Colon (tissue), 2 donors: ENCODE results near the gene APOB.
"Not testable (repeated sequence)": the region's sequence is repeated elsewhere in the genome, so short reads cannot be mapped to it uniquely, and the experiment has no call there.

Source experiments
- FAIRE-seq: peaks from 2 replicates; lab custom pipeline; 2012; peaks lifted over from hg19 to GRCh38; lab: Jason Lieb, UNC
- donor health status: control.
- donor health status: control.

Gene APOB

DNA sequence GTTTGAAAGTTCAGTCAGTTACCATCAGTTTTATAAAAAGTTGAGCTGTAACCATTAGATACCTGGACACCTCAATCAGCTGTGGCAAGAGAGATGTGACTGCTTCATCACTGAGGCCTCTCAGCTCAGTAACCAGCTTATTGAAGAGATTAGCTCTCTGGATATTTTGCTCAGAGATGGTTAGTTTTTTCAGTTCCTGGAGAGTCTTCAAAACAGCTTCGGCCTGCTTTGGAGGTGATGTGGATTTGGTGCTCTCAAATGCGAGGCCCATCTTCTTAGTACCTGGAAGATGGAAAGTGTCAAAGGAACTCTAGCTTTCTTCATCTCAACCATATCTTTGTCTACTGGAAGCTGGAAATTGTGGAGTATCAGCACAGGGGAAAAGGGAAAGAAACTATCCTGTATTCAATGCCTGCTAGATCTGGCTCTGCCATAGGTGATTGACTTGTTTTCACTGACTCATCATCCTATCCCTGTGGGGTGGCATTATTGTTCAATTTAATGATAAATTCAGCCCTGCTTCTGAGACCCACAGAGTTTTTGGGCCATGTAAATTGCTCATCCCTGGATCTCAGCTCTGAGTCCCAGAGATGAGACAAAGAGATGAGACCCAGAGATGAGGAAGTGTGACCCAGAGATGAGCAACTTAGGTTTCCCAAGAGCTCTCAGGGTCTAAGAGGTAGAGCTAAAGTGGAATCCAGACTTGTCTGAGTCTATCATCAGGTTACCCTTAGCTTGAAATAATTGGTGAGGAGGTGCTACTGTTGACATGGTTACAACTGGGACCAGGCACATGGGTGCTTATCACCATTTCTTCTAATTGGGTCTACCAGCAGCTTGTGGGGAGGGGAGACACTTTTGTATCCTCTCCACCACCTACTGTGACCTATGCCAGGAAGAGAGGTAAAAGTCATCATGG, 10.4 kb downstream of the APOB start:
- no peak for FAIRE-seq

DNA sequence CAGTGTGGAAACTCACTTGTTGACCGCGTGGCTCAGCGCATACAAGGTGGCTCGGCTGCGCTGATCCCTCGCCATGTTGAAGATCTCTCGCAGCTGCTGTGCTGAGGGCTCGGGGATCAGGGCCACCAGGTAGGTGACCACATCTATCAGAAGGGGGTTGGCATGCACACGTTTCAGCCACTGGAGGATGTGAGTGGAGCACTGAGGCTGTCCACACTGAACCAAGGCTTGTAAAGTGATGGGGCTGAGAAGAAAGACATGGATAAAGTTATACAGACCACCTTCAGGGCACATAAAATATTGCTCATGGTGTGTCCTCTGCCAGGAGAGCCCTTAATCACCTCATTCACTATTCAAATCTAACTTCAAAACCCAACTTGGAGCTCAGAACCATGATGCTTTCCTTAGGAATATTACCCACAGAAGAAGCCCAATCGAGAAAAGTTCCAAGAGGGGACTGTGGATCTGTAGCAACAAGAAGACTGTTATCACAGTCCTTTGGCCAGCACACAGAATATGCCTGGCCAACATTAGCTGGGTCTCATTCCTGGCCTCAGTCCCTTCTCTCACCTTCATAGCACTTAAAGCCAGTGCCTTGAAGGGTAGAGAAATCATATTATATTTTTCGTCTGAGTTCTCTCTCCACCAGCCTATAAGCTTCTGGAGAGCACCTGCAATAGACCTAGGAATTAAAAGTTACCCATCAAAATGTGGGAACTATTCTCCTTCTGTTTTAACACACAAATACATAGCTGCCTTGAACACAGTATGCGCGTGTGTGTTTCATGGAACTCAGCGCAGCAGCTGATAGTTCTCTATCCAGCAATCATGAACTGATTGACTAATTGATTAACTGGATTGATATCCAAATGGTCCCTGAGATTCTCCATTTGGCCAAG, 11.3 kb downstream of the APOB start:
- FAIRE-seq: no peak

DNA sequence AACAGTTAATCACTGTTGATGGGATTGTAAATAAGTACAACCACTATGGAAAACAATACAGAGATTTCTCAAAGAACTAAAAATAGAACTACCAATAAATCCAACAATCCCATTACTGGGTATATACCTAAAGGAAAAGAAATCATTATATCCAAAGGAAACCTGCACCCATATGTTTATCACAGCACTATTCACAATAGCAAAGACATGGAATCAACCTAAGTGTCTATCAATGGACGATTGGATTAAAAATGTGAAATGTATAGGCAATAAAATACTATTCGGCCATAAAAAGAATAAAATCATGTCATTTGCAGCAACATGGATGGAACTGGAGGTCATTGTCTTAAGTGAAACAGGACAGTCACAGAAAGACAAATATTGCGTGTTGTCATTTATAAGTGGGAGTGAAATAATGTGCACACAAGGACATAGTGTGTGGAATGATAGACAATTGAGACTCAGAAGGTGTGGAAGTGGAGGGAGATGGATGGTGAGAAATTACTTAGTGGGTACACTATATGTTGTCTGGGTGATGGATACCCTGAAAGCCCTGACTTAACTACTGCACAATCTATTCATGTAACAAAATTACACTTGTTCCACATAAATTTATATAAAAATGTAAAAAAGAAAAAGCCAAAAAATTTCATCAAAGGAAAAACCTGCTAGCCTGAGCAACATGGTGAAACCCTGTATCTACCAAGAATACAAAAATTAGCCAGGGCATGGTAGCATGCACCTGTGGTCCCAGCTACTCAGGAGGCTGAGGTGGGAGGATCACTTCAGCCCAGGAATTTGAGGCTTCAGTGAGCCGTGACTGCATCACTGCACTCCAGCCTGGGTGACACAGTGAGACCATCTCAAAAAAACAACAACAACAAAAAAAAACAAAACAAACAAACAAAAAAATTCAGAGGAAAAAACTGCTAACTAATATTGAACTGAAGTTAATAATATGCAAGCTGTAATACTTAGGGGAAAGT, 12.6 kb downstream of the APOB start:
- no peak for FAIRE-seq

DNA sequence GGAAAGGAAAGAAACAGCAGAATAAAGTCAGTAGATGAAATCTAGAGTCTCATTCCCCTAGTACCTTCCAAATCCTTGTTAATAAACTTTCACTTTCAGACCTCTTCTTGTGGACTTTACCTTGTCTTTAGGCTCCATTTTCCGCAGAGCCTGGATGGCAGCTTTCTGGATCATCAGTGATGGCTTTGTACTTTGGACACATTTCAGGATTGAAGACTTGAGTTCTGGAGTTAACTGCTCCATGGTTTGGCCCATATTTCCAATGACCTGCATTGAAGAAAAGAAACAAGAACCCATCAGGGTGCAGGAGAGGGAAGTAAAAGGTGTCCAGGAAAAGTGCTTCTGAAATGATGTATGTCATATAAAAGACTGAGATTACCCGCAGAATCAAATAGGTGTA, 14.4 kb downstream of the APOB start:
- no peak for FAIRE-seq

DNA sequence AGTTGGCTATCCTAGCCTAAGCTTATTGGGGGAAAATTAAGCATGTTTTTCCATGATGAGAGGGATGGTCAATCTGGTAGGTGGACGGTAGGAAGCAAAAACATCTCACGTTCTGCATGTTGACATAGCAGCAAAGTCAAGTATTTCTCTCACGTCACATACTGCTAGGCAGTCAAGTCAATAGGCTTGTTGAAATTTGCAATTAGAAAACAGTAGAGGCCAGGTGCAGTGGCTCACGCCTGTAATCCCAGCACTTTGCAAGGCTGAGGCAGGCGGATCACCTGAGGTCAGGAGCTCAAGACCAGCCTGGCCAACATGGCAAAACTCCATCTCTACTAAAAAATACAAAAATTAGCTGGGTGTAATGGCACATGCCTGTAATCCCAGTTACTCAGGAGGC, 14.9 kb downstream of the APOB start:
- FAIRE-seq: not testable (repeated sequence)

DNA sequence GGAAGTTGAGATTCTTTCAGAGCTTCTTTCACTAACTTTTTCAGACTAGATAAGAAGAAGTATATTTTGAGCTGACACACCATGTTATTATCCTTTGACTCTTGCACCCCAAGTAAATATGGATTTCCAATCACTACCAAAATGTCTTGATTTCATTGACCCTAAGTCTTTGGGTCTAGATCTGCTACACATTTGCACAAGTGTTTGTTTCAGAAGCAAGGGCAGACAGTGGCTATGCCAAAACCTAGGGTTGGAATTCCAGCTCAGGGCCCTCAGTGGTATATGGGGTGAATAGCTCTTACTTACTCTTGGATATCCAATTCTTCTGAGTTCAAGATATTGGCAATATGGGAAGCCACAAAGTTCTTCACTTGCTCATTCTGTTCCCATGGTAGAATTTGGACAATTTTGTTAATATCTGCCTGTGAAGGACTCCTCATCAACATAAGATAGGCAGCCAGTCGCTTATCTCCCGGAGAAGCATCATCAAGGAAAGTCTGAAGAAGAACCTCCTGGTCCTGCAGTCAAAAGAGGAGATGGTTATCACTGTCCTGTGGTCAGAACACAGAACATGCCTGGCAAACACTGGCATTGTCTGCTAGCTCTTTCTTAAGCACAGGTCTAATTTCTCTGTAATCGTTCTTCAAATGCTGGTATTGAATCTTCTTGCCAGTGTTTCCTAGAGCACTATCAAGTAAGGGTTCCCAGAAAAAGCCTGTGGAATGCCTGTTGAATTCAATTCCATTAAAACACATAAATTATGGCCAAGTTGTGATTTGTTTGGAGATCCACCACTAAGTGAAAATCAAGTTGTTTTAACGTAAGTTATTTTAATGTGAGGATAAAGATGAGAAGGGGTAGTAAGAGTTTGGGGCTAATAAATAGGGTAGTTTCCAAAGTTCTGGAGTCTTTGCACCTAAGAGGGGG, 15.6 kb downstream of the APOB start:
- no peak for FAIRE-seq

DNA sequence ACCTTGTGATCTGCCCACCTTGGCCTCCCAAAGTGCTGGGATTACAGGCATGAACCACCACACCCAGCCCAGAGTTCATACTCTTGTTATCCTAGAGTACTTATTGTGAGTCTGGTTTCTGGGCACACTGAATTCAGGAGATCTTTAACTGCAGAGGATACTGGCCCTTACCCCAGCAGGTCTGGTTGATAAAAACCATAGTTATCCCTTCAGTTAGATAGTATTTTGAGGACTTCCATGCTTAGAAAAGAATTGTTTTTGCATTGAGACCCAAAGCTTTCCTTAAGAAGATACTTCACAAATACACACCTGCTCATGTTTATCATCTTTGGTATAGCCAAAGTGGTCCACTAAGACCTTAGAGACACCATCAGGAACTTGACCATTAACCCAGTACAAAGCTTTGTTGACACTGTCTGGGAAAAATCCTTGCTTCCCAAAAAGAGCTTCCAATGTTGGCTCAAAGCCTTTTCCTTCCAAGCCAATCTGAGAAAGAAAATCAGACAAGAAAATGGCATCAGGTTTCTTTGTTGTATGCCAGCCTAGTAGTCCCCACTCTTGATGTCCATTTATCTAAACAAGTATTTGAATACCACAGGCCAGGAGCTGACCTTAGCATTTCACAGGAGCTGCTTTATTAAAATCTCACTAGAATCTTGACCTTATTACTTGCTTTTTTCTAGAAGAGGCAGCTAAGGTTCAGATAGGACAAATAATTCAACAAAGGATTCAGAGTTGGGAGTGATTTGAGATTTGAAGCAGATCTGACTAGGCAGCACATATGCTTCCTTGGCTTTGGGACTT, 17.2 kb downstream of the APOB start:
- no peak for FAIRE-seq

DNA sequence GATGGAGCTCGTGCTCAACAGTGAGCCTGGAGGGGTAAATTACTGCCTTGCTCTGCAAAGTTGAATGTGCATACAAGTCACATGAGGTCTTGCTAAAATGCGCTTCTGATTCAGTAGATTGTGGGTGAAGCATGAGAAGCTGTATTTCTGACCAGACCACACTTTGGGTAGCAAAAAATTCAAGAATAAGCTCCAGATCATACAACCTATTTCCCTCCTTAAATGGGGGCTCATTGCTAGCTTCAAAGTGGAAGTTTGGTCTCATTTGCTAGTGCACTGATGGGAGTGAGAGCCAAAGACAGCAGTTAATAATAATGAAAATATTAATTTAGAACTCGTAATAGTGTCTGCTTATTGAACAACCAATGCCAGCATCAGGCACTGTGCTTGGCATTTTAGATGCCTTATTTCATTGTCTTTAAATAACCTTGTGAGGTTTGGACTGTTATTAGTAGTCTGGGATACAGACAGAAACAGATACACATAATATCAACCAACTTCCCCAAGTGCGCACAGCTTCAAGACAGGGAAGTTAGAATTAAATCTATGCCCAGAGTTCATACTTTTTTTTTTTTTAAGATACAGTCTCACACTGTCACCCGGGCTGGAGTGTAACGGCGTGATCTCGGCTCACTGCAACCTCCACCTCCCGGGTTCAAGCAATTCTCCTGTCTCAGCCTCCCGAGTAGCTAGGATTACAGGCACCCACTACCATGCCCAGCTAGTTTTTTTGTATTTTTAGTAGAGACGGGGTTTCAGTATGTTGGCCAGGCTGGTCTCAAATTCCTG, 18.0 kb downstream of the APOB start:
- FAIRE-seq: no peak

DNA sequence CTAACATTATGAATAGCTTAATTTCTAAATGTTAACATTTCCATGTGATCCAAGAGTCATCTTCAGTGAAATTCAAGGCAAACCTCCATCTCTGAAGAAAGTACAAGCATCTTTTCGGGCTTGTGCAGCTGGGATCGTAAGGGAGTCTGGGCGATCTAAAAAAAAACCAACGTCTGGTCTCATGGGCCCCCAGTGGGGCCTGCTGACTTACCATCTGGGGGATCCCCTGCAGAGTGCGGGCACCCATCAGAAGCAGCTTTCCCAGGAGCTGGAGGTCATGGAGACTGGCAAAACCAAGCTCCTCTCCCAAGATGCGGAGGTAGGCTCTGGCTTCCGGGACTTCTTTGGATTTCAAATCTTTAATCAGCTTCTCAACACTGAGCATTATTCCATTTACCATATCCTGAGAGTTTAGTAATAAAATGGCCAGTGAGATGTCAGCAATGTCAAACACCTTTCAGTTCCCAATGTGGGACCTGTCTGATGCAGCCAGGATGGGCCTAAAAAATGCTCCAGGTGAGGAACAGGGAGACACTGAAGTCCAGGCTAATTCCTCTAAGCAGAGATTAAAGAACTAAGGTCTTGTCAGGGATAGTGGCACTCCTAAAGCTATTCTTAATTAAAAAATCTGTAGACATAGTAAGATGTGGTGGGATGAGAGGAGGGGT, 19.0 kb downstream of the APOB start:
- FAIRE-seq: no peak

DNA sequence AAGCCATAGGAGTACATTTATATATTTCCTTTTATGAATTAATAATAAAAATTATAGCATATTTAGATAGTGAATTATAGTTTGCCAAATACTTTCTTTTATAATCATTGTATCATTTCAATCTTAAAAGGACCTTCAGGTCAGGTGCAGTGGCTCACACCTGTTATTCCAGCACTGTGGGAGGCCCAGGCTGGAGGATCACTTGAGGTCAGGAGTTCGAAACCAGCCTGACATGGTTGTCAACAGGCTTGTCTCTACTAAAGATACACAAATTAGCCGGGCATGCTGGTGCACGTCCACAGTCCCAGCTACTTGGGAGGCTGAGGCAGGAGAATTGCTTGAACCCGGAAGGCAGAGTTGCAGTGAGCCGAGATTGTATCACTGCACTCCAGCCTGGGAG, 19.7 kb downstream of the APOB start:
- FAIRE-seq: no peak

DNA sequence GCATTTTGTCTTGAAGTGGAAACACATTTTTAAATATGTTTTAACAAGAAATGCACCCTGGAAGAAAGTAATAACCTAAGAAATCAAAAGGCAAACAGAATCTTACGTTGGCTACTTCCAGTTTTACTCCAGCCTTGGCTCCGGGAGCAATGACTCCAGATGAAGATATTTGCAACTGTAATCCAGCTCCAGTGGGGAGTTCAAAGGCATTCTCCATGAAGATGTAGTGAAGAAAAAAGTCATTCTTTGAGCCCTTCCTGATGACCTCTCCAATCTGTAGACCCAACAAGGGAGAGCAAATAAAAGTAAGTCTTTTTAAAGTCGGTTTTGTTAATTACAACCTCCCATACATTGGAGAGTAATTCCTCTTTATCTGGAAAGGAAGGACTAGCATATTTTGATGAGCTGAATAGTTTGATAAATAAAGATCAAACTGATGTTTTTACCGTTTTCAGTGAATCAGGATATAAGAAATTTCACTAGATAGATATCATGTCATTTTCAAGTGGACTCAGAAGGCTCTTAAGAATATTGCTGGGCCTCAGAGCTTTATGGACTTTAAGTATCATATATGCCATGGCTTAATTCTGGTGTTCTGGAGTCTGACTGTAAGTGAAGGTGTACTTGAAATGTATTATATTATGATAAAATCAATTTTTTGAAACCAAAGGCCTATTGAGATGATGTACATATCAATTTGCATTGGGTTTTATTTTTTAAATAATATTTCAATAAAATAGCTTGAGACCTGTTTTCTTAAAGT, 20.3 kb downstream of the APOB start:
- no peak for FAIRE-seq

DNA sequence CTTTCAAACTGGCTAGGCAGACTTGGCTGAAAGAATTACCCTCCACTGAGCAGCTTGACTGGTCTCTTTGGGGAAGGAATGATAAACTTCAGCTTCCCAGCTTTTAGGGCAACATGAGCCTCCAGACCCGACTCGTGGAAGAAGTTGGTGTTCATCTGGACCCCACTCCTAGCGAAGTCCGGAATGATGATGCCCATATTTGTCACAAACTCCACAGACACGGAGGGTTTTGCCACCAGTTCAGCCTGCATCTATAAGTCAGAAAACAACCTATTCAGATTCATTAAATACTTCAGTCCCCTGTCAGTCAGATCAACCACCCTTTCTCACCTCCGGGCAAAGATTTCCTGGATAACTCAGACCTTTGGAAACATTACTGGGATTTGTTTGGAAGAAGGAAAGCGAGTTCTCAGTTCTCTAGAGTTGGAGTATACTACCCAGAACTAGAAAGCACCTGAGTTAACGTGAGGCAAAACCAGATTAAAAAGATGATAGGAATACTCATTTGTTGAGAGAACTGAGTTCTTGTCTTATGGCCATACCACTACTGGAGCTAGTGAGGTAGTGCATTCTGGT, 21.0 kb downstream of the APOB start:
- FAIRE-seq: no peak

DNA sequence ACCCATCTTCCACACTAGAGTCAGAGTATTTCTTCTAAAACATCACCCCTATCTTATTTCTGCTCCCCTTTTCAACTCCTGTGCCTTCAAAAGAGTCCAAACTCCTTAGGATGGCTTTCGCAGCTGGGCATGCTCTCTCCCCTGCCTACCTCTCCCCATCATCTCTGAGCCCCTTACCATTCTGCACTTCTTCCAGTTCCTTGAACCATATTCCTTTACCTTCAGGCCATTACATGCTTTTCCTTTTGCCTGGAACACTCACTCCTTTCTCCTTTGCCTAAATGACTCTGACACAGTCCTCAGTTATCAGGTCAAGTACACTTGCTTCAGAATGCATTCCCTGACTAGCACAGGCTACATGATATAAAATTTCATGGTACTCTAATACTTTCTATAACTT, 22.4 kb downstream of the APOB start:
- no peak for FAIRE-seq

DNA sequence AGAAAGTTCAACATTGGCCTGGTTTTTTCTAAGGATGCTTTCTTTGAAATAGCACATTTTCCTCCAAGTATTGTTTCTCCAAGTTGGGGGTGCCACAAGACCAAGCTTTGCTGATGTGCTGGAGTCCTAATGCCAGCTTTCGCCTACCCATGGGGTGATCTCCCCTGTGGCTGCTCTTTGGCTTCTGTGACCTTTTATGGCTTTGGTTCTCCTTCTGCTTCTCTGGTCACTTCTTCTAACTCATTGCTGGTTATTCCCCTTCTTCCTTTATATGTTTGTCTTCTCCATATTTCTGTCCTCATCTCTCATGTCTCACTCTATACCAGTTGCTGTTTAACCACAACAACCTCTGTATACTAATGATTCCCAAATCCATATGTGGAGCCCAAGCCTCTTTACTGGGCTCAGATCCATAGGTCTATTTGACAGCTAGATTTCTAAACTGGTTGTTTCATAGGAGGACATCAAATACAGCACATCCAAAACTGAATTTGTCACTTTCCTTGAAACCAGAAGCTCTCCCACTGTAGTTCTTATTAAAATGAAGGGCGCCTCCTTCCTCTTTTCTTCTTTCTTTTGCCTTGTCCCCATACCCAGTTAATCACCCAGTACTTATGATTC, 23.1 kb downstream of the APOB start:
- FAIRE-seq: no peak

DNA sequence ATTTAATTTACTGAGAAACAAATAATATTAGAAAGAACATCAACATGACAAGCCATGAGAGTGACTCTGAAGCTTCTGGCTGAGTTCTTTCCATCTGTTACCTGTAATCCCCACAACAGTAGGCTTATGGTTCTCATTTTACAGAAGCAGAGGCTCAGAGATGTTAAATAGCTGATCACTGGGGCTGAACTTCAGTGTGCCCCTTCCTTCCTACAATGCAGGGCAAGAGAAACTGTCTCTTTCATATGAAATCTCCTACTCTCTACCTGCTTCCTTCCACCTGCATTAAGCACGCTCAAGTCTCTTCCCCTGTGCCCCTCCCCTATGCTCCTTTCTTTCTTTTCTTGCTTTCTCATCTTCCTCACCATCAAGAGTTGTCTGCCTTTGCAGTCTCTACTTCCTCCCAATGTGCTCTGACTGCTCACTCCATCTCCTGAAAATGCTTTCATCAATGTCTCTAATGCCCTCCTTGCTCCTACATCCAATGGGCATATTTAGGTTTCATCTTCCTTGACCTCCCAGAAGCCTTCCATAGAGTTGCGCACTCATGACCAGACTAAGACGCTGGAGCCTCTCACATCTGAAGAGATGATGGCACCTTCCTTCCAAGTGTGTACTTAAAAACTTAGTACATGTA, 23.7 kb downstream of the APOB start:
- no peak for FAIRE-seq

DNA sequence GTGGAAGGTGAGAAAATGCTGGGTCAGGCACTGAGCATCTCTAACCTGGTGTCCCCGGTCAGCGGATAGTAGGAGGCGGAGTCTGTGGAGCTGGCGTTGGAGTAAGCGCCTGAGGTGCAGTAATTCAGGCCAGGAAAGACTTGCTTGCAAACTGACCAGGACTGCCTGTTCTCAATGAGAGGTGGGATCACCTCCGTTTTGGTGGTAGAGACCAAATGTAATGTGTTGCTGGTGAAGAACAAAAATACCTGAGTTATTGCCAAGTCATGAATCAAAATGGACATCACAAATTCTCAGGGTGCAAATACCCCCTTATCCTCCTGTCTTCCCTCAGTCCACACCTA, 24.2 kb downstream of the APOB start:
- no peak for FAIRE-seq
